Ovary (tissue), 9 donors: ENCODE measurements around the gene LYZL2. TPM values are rescaled to one million over a fixed set of nuclear protein-coding genes. Genes with fewer than 3 reads are reported as not detected.
"Not testable (repeated sequence)": the region's sequence is repeated elsewhere in the genome, so short reads cannot be mapped to it uniquely, and the experiment has no call there.

Experiments
- DNase-seq, 5 donors: peaks; one replicate each; pipeline ENCODE4 v3.0.0-alpha.2; 2019 to 2020
- H3K27ac ChIP-seq, 2 donors: fragments of 200-600 bp; one replicate each; pipeline versions ENCODE4 v1.5.1 to v1.8.0; 2019 to 2022
- H3K27me3 ChIP-seq: fragments of 200-600 bp; one replicate; pipeline ENCODE4 v1.8.0; 2022
- H3K36me3 ChIP-seq: fragments of 200-600 bp; sonication (generic); one replicate; pipeline ENCODE4 v1.5.1; 2019
- H3K4me1 ChIP-seq: one replicate; pipeline ENCODE4 v1.8.1; 2013; ENCODE audit warnings: mild to moderate bottlenecking, moderate library complexity; ENCODE audit not compliant: insufficient read depth
- H3K4me3 ChIP-seq: fragments of 200-600 bp; sonication (generic); one replicate; pipeline ENCODE4 v1.5.1; 2017
- H3K9me3 ChIP-seq, 2 donors: fragments of 200-600 bp in 1 of 2; sonication (generic) in 1 of 2; one replicate each; pipeline versions ENCODE4 v1.5.1 to v1.8.1; 2013 to 2019; ENCODE audit warnings: mild to moderate bottlenecking in 1 of 2, moderate library complexity in 1 of 2
- EP300 ChIP-seq: sonication (generic); formaldehyde crosslinking; IDR thresholded peaks from one replicate; pipeline ENCODE4 v1.6.1; 2017; ENCODE audit warnings: antibody characterized with exemption
- POLR2A ChIP-seq: fragments of 450-650 bp; IDR thresholded peaks from one replicate; pipeline ENCODE4 v1.6.1; 2017; ENCODE audit warnings: antibody characterized with exemption, mild to moderate bottlenecking, moderate library complexity
- WGBS, 3 donors: extraction: QIAGEN DNeasy Blood & Tissue Kit in 1 of 3; methylation state at CpG; one replicate each; pipeline versions ENCODE4 v1.1.5 to v1.1.7; 2013 to 2017; 5-methylcytosine and 5-hydroxymethylcytosine counted together
- intact Hi-C, 4 donors: fragments of 100-400 bp; cut with DNase I; formaldehyde crosslinking; loops; one replicate each; pipeline versions ENCODE4 v1.11.0 to v1.15.1; 2022 to 2023
- polyA plus RNA-seq, 2 donors: library from polyadenylated mRNA; stranded (reverse); fragments of 200-250 nt in 1 of 2; fragments of 350-450 nt in 1 of 2; fragmentation: Illumina TruSeq in 1 of 2; extraction: RNeasy Lipid Tissue Mini Kit (QIAGEN cat#74804) in 1 of 2; gene quantifications; one replicate each; pipeline ENCODE4 v1.2.3, GENCODE V29; 2013 to 2014
- total RNA-seq, 7 donors: library from RNA; depleted of rRNA in 2 of 7; stranded (reverse); fragments of >200 nt in 2 of 7; fragmentation: NEBNext Ultra II Directional in 3 of 7; extraction: Animal tissue kit (Norgen Biotek cat#: 25700) in 3 of 7; gene quantifications; one replicate each; pipeline versions ENCODE4 v1.1.0 to v1.2.4, GENCODE V29; 2016 to 2023
- TF ChIP-seq, protein P1 (sequence below), 3 donors: fragments of 450-650 bp in 2 of 3; fragments of 200-600 bp in 1 of 3; IDR thresholded peaks; one replicate each; pipeline versions ENCODE4 v1.5.1 to v1.8.0; 2016 to 2022; ENCODE audit warnings: antibody characterized with exemption in 3 of 3, mild to moderate bottlenecking in 1 of 3
- donor health status: DM: no; HTN: no; CAD: no; lungs with moderate emphysema.
- donor health status: DM: no; HTN: no; CAD: no.
- donor health status: Bipolar disorder and iron deficiency.
- donor health status: DM: yes; HTN: yes; CAD: no.
- donor health status: DM: no; HTN: no; CAD: no.
- donor health status: DM: yes; HTN: yes; CAD: no.

LYZL2 gene
- total and polyA plus RNA-seq, 9 donors: not detected

DNA sequence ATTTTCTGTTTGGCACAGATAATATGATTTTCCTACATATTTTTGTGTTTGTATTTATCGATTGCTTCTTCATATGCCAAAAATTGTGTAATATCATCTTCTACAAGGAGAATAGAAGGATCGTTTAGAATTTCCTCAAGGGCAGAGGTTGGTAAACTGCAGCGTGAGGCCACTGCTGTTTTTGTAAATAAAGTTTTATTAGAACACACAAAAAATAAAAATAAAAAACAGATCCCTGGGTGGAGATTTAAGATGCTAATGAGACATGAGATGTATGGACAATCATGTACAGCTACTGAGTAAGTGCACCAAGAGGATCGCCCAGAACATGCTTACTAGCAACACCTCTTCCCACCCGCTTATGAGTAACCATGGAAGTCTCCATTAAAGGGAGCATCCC lies 9.6 kb downstream of the LYZL2 start:
- no peaks in the 10 kb centered on the region for H3K27me3 ChIP-seq
- no peaks in the 10 kb centered on the region for H3K36me3 ChIP-seq
- intact Hi-C loops: no loop called here
- no peak overlapping the region for H3K4me3 ChIP-seq
- no peaks in the 10 kb centered on the region for H3K9me3 ChIP-seq
- H3K27ac ChIP-seq: no peak overlapping the region
- no peaks in the 10 kb centered on the region for H3K4me1 ChIP-seq
- no peak for DNase-seq
- 81 to 87% (median 85%) methylated on average over 5 of the region's 5 CpGs for WGBS, 3 donors
- TF ChIP-seq POLR2A: no peak

DNA sequence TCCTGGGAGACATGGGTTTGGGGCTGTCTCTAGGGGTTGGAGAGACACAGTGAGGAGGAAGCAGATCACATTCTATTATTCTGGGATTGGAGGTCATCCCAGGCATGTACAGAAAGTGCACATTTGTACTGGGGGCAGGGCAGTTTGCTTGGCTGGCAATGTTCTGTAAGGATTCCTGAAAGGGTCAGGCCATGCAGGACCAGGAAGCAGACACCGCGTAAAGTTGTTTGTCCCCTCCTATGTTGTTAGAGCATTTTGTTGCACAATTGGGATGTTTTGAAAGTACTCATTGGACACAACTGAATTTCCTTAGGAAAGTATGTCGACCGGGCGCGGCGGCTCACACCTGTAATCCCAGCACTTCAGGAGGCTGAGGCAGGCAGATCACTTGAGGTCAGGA lies 12.5 kb downstream of the LYZL2 start:
- intact Hi-C loops: no loop called here
- H3K4me3 ChIP-seq: no peak overlapping the region
- no peaks in the 10 kb centered on the region for H3K4me1 ChIP-seq
- H3K27me3 ChIP-seq: no peaks in the 10 kb centered on the region
- no peak for DNase-seq
- H3K36me3 ChIP-seq: no peaks in the 10 kb centered on the region
- 93 to 95% (median 95%) methylated on average over 7 of the region's 7 CpGs for WGBS, 3 donors
- no peaks in the 10 kb centered on the region for H3K9me3 ChIP-seq
- TF ChIP-seq EP300: no peak
- no peak overlapping the region for H3K27ac ChIP-seq

DNA sequence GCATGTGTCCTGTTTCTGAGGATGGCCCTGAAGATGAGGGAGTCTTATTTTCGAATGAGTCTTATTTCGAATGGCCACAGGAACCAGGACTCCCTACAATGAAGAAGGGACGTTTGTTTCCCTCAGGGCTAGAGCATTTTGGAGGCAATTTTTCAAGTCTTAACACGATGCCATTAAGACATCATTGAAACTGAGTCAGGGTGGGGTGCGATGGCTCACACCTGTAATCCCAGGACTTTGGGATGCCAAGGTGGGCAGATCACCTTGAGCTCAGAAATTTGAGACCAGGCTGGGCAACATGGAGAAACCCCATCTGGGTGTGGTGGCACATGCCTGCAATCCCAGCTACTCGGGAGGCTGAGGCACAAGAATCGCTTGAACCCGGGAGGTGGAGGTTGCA lies 18.5 kb downstream of the LYZL2 start:
- H3K27me3 ChIP-seq, DNase-seq, H3K4me1 ChIP-seq, intact Hi-C loops, H3K9me3 ChIP-seq, H3K4me3 ChIP-seq, H3K27ac ChIP-seq, H3K36me3 ChIP-seq: not testable (repeated sequence)
- 78 to 91% (median 90%) methylated on average over 8 of the region's 8 CpGs for WGBS, 3 donors

DNA sequence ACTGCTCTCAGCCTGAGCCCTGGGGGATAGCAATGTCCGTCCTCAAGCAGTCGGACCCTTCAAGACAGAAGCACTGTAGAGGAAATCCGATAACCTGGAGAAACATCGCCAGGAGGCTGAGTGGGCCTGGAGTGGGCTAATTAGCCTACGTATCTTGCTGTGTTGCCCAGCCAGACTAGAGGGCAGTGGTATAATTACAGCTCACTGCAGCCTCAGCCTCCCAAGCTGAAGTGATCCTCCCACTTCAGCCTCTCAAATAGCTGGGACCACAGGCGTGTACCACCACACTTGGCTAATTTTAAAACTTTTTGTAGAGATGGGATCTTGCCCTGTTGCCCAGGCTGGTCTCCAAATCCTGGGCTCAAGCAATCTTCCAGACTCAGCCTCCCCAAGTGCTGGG lies 21.7 kb downstream of the LYZL2 start:
- no peak overlapping the region for H3K4me3 ChIP-seq
- TF ChIP-seq POLR2A: no peak
- TF ChIP-seq, protein P1, sequence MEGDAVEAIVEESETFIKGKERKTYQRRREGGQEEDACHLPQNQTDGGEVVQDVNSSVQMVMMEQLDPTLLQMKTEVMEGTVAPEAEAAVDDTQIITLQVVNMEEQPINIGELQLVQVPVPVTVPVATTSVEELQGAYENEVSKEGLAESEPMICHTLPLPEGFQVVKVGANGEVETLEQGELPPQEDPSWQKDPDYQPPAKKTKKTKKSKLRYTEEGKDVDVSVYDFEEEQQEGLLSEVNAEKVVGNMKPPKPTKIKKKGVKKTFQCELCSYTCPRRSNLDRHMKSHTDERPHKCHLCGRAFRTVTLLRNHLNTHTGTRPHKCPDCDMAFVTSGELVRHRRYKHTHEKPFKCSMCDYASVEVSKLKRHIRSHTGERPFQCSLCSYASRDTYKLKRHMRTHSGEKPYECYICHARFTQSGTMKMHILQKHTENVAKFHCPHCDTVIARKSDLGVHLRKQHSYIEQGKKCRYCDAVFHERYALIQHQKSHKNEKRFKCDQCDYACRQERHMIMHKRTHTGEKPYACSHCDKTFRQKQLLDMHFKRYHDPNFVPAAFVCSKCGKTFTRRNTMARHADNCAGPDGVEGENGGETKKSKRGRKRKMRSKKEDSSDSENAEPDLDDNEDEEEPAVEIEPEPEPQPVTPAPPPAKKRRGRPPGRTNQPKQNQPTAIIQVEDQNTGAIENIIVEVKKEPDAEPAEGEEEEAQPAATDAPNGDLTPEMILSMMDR (IDR thresholded peaks at IDR 0.05): no peak
- TF ChIP-seq EP300: no peak
- WGBS, 3 donors: 86 to 92% (median 89%) methylated on average over 6 of the region's 6 CpGs
- no peak overlapping the region for H3K27ac ChIP-seq
- intact Hi-C loops: no loop called here
- H3K27me3 ChIP-seq: no peaks in the 10 kb centered on the region
- H3K36me3 ChIP-seq: no peaks in the 10 kb centered on the region
- H3K9me3 ChIP-seq: peaks cover 0 to 3% of the 10 kb centered on the region in 2 donors
- DNase-seq: no peak
- H3K4me1 ChIP-seq: no peaks in the 10 kb centered on the region

DNA sequence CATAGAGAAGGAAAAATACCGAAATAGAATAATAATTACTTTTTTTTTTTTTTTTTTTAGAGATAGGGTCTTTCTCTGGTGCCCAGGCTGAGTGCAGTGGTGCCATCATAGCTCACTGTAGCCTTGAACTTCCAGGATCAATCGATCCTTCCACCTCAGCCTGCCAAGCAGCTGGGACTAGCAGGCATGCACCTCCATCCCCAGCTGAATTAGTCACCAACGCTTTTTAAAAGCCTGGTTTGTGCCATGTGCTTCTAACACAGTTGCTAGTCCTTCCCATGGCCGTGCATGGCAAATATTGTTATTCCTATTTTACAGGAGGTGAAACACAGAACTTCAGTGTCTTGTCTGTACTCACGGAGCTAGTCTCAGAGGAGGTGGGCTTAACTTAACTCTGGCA lies 23.2 kb downstream of the LYZL2 start:
- Histone ChIP-seq H3K27me3 (no peaks in the 10 kb centered on the region), H3K27ac (no peak overlapping the region), H3K36me3 (no peaks in the 10 kb centered on the region), H3K4me1 (no peaks in the 10 kb centered on the region), H3K9me3 (peaks cover 0 to 3% of the 10 kb centered on the region in 2 donors), H3K4me3 (no peak overlapping the region)
- WGBS, 3 donors: 55 to 71% (median 64%) methylated on average over 5 of the region's 5 CpGs
- intact Hi-C loops: no loop called here
- DNase-seq: no peak
- TF ChIP-seq EP300: no peak
- TF ChIP-seq, protein P1 (IDR thresholded peaks at IDR 0.05): no peak
- TF ChIP-seq POLR2A: no peak

DNA sequence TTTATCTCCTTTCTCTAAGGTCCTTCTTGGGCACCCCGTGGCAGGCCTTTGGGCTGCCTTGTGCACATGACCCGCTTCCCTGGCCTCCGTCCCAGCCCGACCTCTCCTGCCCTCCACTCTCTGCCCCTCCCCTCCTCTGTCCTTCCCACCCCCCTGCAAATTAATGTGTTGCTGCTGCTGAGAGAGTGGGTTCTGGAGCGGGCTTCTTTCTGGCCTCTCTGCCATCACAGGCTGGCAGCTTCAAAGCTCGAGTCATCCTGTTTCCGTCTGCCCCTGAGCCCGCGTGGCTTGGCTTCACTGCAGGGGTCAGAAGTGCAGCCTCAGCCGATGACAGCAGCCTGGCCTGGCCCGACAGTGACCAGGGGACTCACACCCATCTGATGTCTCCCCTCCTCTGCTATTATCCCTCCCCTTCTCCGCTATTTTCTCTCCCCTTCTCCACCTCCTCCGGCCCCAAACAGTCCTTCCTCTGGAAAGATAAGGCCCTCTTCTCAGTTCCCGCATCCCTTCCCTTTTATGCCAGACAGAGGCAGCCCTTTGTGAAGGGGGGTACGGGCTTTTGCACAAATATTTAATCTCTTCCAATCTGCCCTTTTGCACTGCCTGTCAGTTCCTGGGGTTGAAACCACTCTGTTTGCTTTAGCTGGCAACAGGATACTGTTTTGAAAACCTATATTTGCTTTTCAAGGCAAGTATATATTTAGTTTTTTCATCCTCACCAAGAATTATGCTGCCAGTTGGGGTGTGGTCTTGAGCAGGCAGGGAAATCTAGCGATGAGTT lies 24.0 kb downstream of the LYZL2 start:
- H3K27me3 ChIP-seq, H3K4me3 ChIP-seq, DNase-seq, H3K4me1 ChIP-seq, H3K36me3 ChIP-seq, H3K9me3 ChIP-seq, H3K27ac ChIP-seq, intact Hi-C loops: not testable (repeated sequence)
- WGBS, 3 donors: 27 to 42% (median 37%) methylated on average over 16 of the region's 16 CpGs
